SK-N-SH (cell line): ENCODE results near the gene FAM43B. TPM values are rescaled to one million over a fixed set of nuclear protein-coding genes. Genes with fewer than 3 reads are reported as not detected.

Experiments used
- CTCF ChIA-PET: fragments of 300-600, 350-600 bp; formaldehyde crosslinking; extraction: SDS; loops from one replicate; lab custom pipeline; 2021; lab: Yijun Ruan, JAX
- POLR2A ChIA-PET: fragments of 350-600 bp; sonication (Branson Sonifier 250); formaldehyde crosslinking; extraction: SDS; loops from one replicate; lab custom pipeline; 2020; ENCODE audit warnings: antibody characterized with exemption, inconsistent platforms; lab: Yijun Ruan, JAX
- DNase-seq: peaks from one replicate; pipeline ENCODE4 v3.0.0; 2012
- H2AFZ ChIP-seq: fragments of 200-600 bp; sonication (generic); 2 replicates; pipeline ENCODE4 v1.8.1; 2016; ENCODE audit warnings: antibody characterized with exemption, mild to moderate bottlenecking, low read depth
- H3F3A ChIP-seq: fragments of 200-600 bp; sonication (generic); replicated peaks from 2 replicates; pipeline ENCODE3; 2016; ENCODE audit warnings: antibody characterized with exemption, mild to moderate bottlenecking; ENCODE audit not compliant: insufficient read depth
- H3K27ac ChIP-seq, 2 experiments: fragments of 200-500 bp in 1 of 2; fragments of 200-600 bp in 1 of 2; sonication (Bioruptor generic) in 1 of 2; sonication (generic), shearing (Covaris generic) in 1 of 2; 2 replicates each; pipeline versions ENCODE4 v1.5.1 to v1.6.1; 2014 to 2016; ENCODE audit warnings: low read depth in 2 of 2, inconsistent platforms in 1 of 2, low read length in 1 of 2, mild to moderate bottlenecking in 1 of 2, mixed read lengths in 1 of 2
- H3K27me3 ChIP-seq: fragments of 200-600 bp; sonication (generic), shearing (Covaris generic); 2 replicates; pipeline ENCODE4 v1.6.1; 2016; ENCODE audit warnings: mixed run types; ENCODE audit not compliant: insufficient read depth
- H3K36me3 ChIP-seq, 2 experiments: fragments of 200-500 bp in 1 of 2; fragments of 200-600 bp in 1 of 2; sonication (Bioruptor generic) in 1 of 2; sonication (generic) in 1 of 2; replicated peaks in 1 of 2; 2 replicates each; pipeline versions ENCODE3 to v1.5.1; 2014 to 2016; ENCODE audit warnings: low read length in 1 of 2, mild to moderate bottlenecking in 1 of 2; ENCODE audit not compliant: insufficient read depth in 2 of 2, control insufficient read depth in 1 of 2
- H3K4me1 ChIP-seq, 2 experiments: fragments of 200-500 bp in 1 of 2; fragments of 200-600 bp in 1 of 2; sonication (Bioruptor generic) in 1 of 2; sonication (generic), shearing (Covaris generic) in 1 of 2; 2 replicates each; pipeline versions ENCODE4 v1.5.1 to v1.6.1; 2014 to 2016; ENCODE audit warnings: low read depth in 1 of 2, low read length in 1 of 2, mixed run types in 1 of 2; ENCODE audit not compliant: insufficient read depth in 2 of 2, control insufficient read depth in 1 of 2
- H3K4me2 ChIP-seq: fragments of 200-600 bp; sonication (generic), shearing (Covaris generic); 2 replicates; pipeline ENCODE4 v1.6.1; 2017; ENCODE audit warnings: mixed run types
- H3K4me3 ChIP-seq, 2 experiments: fragments of 200-500 bp in 1 of 2; fragments of 200-600 bp in 1 of 2; sonication (Bioruptor generic) in 1 of 2; sonication (generic), shearing (Covaris generic) in 1 of 2; 2 replicates each; pipeline versions ENCODE4 v1.5.1 to v1.8.1; 2014 to 2016; ENCODE audit warnings: low read depth in 2 of 2, inconsistent platforms in 1 of 2, low read length in 1 of 2, mild to moderate bottlenecking in 1 of 2, mixed read lengths in 1 of 2, moderate library complexity in 1 of 2
- H3K79me2 ChIP-seq: fragments of 200-600 bp; sonication (generic); 2 replicates; pipeline ENCODE4 v1.8.1; 2017; ENCODE audit warnings: mild to moderate bottlenecking; ENCODE audit not compliant: insufficient read depth
- H3K9ac ChIP-seq: fragments of 200-600 bp; sonication (generic); 2 replicates; pipeline ENCODE4 v1.6.1; 2017; ENCODE audit warnings: mixed run types
- H3K9me2 ChIP-seq: fragments of 200-600 bp; sonication (generic); 2 replicates; pipeline ENCODE4 v1.6.1; 2017; ENCODE audit warnings: mixed run types
- H3K9me3 ChIP-seq: fragments of 200-600 bp; sonication (generic); 2 replicates; pipeline ENCODE4 v1.6.1; 2017; ENCODE audit warnings: mixed run types, mild to moderate bottlenecking, moderate library complexity
- H4K20me1 ChIP-seq: fragments of 200-600 bp; sonication (generic); 2 replicates; pipeline ENCODE4 v1.6.1; 2017; ENCODE audit warnings: mild to moderate bottlenecking, mixed run types; ENCODE audit not compliant: insufficient read depth
- GABPA ChIP-seq: IDR thresholded peaks from 2 replicates; pipeline ENCODE4 v1.4.0; 2012; ENCODE audit warnings: low read depth, mild to moderate bottlenecking
- GATA2 ChIP-seq: sonication (generic); formaldehyde crosslinking; IDR thresholded peaks from 2 replicates; pipeline ENCODE4 v1.5.0; 2020; ENCODE audit warnings: mild to moderate bottlenecking, missing genetic modification reagents
- IRF3 ChIP-seq: fragments of 150-350 bp; IDR thresholded peaks from 2 replicates; pipeline ENCODE4 v1.6.1; 2016; ENCODE audit warnings: mild to moderate bottlenecking, low read depth, low read length
- JUND ChIP-seq: IDR thresholded peaks from 2 replicates; pipeline ENCODE4 v1.4.0; 2012
- MXI1 ChIP-seq: IDR thresholded peaks from 2 replicates; pipeline ENCODE4 v1.6.1; 2012; ENCODE audit warnings: mild to moderate bottlenecking, low read depth, low read length, improper control_type of control experiment
- NFIC ChIP-seq: IDR thresholded peaks from 2 replicates; pipeline ENCODE4 v1.4.0; 2012; ENCODE audit warnings: borderline replicate concordance
- PBX3 ChIP-seq: IDR thresholded peaks from 2 replicates; pipeline ENCODE4; 2012
- RCOR1 ChIP-seq: fragments of 150-350 bp; IDR thresholded peaks from 2 replicates; pipeline ENCODE4 v1.6.1; 2017; ENCODE audit warnings: antibody characterized with exemption, low read length
- SIN3A ChIP-seq: IDR thresholded peaks from 2 replicates; pipeline ENCODE4 v1.6.1; 2012; ENCODE audit warnings: low read depth, mild to moderate bottlenecking, low read length, moderate library complexity, borderline replicate concordance
- SMC3 ChIP-seq: IDR thresholded peaks from 2 replicates; pipeline ENCODE4 v1.6.1; 2012; ENCODE audit warnings: low read depth, low read length, improper control_type of control experiment
- TAF1 ChIP-seq: IDR thresholded peaks from 2 replicates; pipeline ENCODE4 v1.6.1; 2012; ENCODE audit warnings: low read depth, mild to moderate bottlenecking, low read length, moderate library complexity, borderline replicate concordance
- TCF12 ChIP-seq: IDR thresholded peaks from 2 replicates; pipeline ENCODE4 v1.4.0; 2012
- ZBTB33 ChIP-seq: IDR thresholded peaks from 2 replicates; pipeline ENCODE4 v1.4.0; 2012; ENCODE audit warnings: low read depth, borderline replicate concordance
- WGBS: methylation state at CpG from one replicate; pipeline ENCODE4 v1.1.6; 2017; ENCODE audit warnings: low lambda C conversion rate; 5-methylcytosine and 5-hydroxymethylcytosine counted together
- polyA plus RNA-seq, 3 experiments: library from polyadenylated mRNA; depleted of rRNA; stranded (reverse); fragments of >200 nt; gene quantifications; 2 replicates each; pipeline ENCODE4 v1.2.3, GENCODE V29; 2012
- TF ChIP-seq, protein P1 (sequence below): IDR thresholded peaks from 2 replicates; pipeline ENCODE4 v1.6.1; 2012; ENCODE audit warnings: mild to moderate bottlenecking, low read depth, low read length, moderate library complexity

Gene FAM43B
- polyA plus RNA-seq, 1 of the 3 experiments (the other 2 are of a cell fraction), result not detected

GRCh38 chr1:20530306-20530705 is 22.1 kb upstream of the FAM43B start (continued):
- TF ChIP-seq PBX3, result no peak
- TF ChIP-seq GATA2, result no peak
- TF ChIP-seq ZBTB33, result no peak
- no peak for TF ChIP-seq TCF12
- TF ChIP-seq, all 33 proteins: peak for 0

DNA sequence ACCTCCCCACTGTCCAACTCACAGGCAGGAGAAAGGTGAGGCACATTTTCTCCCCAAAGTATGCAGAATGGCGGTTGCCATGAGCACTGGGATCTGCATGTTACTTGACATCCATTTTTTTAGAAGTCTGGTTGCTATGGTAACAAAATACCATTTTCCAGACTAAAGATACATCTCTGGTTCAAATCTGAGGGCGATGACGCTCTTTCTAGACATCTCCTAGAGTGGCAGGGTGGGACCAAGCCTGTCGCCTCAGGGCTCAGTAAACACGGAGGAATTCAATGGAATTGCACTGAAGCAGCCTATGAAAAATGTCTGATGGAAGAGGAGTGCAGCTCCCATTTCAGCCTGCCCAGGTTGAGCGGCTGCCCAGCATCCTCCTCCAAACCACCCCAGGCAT is 21.5 kb upstream of the FAM43B start:
- TF ChIP-seq SMC3 (no peak), MXI1 (no peak), NFIC (no peak), GATA2 (no peak), SIN3A (no peak), RCOR1 (no peak), TAF1 (no peak), IRF3 (no peak), GABPA (no peak), JUND (no peak)
- TF ChIP-seq, protein P1, sequence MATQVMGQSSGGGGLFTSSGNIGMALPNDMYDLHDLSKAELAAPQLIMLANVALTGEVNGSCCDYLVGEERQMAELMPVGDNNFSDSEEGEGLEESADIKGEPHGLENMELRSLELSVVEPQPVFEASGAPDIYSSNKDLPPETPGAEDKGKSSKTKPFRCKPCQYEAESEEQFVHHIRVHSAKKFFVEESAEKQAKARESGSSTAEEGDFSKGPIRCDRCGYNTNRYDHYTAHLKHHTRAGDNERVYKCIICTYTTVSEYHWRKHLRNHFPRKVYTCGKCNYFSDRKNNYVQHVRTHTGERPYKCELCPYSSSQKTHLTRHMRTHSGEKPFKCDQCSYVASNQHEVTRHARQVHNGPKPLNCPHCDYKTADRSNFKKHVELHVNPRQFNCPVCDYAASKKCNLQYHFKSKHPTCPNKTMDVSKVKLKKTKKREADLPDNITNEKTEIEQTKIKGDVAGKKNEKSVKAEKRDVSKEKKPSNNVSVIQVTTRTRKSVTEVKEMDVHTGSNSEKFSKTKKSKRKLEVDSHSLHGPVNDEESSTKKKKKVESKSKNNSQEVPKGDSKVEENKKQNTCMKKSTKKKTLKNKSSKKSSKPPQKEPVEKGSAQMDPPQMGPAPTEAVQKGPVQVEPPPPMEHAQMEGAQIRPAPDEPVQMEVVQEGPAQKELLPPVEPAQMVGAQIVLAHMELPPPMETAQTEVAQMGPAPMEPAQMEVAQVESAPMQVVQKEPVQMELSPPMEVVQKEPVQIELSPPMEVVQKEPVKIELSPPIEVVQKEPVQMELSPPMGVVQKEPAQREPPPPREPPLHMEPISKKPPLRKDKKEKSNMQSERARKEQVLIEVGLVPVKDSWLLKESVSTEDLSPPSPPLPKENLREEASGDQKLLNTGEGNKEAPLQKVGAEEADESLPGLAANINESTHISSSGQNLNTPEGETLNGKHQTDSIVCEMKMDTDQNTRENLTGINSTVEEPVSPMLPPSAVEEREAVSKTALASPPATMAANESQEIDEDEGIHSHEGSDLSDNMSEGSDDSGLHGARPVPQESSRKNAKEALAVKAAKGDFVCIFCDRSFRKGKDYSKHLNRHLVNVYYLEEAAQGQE, result no peak
- Histone ChIP-seq H3K4me1 (no peaks in the 10 kb centered on the region; a peak in 1 of 4 replicates), H3F3A (no peaks in the 10 kb centered on the region), H3K9me2 (no peaks in the 10 kb centered on the region), H3K4me2 (no peak overlapping the region), H3K9me3 (no peaks in the 10 kb centered on the region), H3K79me2 (no peaks in the 10 kb centered on the region), H4K20me1 (no peaks in the 10 kb centered on the region), H3K27ac (no peak overlapping the region), H3K36me3 (no peaks in the 10 kb centered on the region), H3K27me3 (peaks cover 45% of the 10 kb centered on the region), H3K4me3 (no peak overlapping the region), H2AFZ (no peak overlapping the region), H3K9ac (no peak overlapping the region)
- 27% methylated on average over 5 of the region's 6 CpGs for WGBS
- CTCF ChIA-PET, result interaction anchor here (2.6 kb wide), 1 partner anchor 102 kb away, joined by 13 read pairs; the partner anchor contains the start of gene PINK1
- DNase-seq, result no peak
- POLR2A ChIA-PET, result no interaction called here
